ENCODE measurements around the gene CSH1. TPM values are rescaled to one million over a fixed set of nuclear protein-coding genes. Genes with fewer than 3 reads are reported as not detected.

Gene CSH1
- total and polyA plus RNA-seq, 7 experiments from 2014 or later: 8.2 to 11.3 TPM; not detected in 5

DNA sequence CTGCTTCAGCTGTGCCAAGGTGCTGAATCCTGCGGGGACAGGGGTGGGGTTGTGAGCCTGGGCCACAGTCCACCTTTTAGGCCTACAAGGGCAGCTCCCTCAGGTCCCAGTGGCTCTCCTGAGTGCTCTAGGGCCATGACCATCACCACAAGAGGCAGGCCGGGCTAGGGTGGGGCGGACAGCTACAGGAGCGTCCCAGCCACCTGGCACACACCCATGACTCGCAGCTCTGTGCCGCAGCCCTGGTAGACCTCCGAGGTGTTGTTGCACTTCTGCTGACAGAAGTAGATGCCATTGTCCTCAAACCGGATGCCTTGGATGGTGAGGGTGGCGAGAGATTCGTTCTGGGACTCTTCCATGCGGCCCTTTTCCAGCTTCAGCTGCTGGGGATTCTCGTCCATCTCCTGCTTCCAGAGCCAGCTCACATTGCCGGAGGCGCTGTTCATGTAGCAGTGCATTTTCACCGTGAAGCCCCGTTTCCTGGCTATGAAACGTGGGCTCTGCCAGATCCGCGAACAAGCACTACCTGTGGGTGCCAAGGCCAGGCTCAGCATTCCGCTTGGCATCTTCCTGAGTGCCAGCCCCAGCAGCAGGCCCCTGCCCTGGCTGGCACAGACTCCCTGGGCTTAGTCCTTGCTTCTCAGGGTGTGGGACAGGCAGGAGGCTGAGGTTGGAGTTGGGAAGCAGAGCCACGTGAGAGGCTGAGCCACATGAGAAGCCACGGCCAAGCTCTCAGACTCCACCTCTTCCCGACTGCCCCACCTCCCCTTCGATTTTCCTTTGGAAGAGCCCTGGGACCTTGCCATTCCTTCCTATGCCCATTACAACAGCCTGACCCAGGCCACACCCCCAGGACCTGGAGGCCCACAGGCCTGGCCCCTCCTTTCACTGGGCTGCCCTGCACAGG lies 33.7 kb upstream of the CSH1 start:
- H3K4me3 Mint-ChIP-seq: peak overlapping the region in 8 of 10 donors; percentile 88 to 99 (median 95)
- CTCF ChIA-PET: interaction anchor here (1.1 to 3.7 kb wide), 6 partner anchors 11 to 99 kb away, joined by 5 to 20 read pairs (median 10); partner anchors contain the start of gene GH1

DNA sequence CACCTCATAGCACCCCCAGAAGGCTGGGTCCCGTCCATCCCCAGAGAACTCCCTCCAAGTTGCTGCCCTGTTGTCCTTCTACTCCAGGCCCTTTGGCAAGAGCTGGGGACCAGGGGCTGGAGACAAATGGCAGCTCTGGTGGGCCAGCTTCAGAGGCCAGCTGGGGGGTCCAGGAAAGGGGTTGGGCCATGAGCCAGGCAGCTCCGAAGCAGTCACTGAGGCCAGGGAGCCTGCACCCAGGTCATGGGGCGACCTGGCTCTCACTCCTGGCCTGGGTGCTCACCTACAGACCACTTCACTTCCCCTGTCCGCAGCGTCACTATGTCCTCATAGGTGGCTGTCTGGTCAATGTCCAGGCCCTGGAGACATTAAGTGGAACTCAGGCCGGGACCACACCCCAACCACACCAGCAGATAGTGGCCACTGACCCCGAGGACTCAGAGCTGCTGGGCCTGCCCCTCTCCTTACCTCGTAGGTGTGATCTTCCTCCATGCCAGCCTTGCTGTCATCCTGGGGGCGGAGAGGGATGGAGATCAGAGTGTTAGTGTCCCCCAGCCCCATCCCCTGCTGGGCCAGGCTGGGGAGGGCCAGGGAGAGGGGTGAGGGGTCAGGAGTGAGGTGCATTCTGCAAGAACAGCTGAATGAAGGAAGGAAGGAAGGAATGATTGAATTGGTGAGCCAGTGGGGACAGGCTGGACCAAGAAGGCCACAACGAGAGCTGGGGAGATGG lies 32.8 kb upstream of the CSH1 start:
- CTCF ChIA-PET: interaction anchor here (2.2 to 3.7 kb wide), 2 partner anchors 10 to 17 kb away, joined by 7 to 20 read pairs; partner anchors contain the start of gene GH1
- H3K4me1 ChIP-seq (ENCODE audit: control insufficient read depth in 2 of 2, insufficient read depth in 2 of 2, low read length in 2 of 2): peaks cover 13 to 21% of the 10 kb centered on the region in 2 donors

More for the DNA sequence above, 33.7 kb upstream of the CSH1 start:
- POLR2A ChIA-PET: interaction anchor here (1.3 to 3.0 kb wide), 4 partner anchors 11 to 215 kb away, joined by 3 to 17 read pairs (median 10); no protein-coding TSS in a partner anchor
- intact Hi-C loops (cut with micrococcal nuclease): loop anchor here (5.0 kb wide), 3 partner anchors 57 to 97 kb away; no protein-coding TSS in a partner anchor
- no peaks in the 10 kb centered on the region for H3K27me3 Mint-ChIP-seq
- H3K4me1 Mint-ChIP-seq: peaks cover 11 to 28% (median 24%) of the 10 kb centered on the region in 7 donors
- Histone ChIP-seq H3K27ac (ENCODE audit: low read depth, low read length) (peak overlapping the region; percentile 84), H3K4me3 (ENCODE audit: low read length) (no peak overlapping the region), H3K27me3 (ENCODE audit: control insufficient read depth in 2 of 2, insufficient read depth in 2 of 2, low read length in 2 of 2) (no peaks in the 10 kb centered on the region), H3K9me3 (ENCODE audit: control insufficient read depth in 2 of 3, low read length in 3 of 3) (no peaks in the 10 kb centered on the region), H3K4me1 (ENCODE audit: control insufficient read depth in 2 of 2, insufficient read depth in 2 of 2, low read length in 2 of 2) (peaks cover 13 to 21% of the 10 kb centered on the region in 2 donors), H3K36me3 (ENCODE audit: control insufficient read depth in 2 of 3, insufficient read depth in 3 of 3, low read length in 3 of 3) (peaks cover 0 to 28% (median 0%) of the 10 kb centered on the region in 3 experiments)
- DNase-seq (no peak), ATAC-seq (no peak)
- peak overlapping the region in 7 of 9 donors; percentile 65 to 96 (median 93) for H3K27ac Mint-ChIP-seq
- H3K36me3 Mint-ChIP-seq: peaks cover 0 to 10% (median 0%) of the 10 kb centered on the region in 5 donors
- no peaks in the 10 kb centered on the region for H3K9me3 Mint-ChIP-seq

DNA sequence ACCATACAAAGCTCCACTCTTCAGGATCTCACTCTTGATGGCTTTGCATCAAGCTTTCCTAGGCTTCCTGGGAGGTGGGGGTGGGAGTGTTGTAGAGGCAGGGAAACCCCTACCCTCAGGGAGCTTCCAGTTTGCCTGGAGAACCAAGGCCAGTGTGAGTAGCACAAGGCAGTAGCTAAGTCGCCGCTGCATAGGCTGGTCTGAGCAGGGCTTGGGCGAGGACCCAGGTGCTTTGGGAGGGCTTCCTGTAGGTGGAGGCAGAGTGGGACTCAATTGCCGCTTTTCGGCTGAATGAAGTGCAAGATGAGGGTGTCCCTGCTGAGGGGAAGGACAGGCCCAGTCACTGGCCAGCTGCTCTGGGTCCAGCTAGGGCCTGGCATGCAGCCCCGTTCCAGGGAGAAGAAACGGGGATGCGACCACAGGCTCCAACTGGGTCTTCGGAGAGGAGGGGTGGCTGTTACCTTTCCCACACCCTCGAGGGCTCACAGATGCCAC lies 31.8 kb upstream of the CSH1 start:
- Histone ChIP-seq H3K4me1 (ENCODE audit: control insufficient read depth in 2 of 2, insufficient read depth in 2 of 2, low read length in 2 of 2) (peaks cover 13 to 21% of the 10 kb centered on the region in 2 donors), H3K4me3 (ENCODE audit: low read length) (no peak overlapping the region), H3K27me3 (ENCODE audit: control insufficient read depth in 2 of 2, insufficient read depth in 2 of 2, low read length in 2 of 2) (no peaks in the 10 kb centered on the region), H3K9me3 (ENCODE audit: control insufficient read depth in 2 of 3, low read length in 3 of 3) (no peaks in the 10 kb centered on the region), H3K36me3 (ENCODE audit: control insufficient read depth in 2 of 3, insufficient read depth in 3 of 3, low read length in 3 of 3) (peaks cover 0 to 28% (median 0%) of the 10 kb centered on the region in 3 experiments), H3K27ac (ENCODE audit: low read depth, low read length) (no peak overlapping the region)
- ChIA-PET POLR2A (no interaction called here), CTCF (interaction anchor here (2.2 to 3.7 kb wide), 2 partner anchors 9 to 16 kb away, joined by 7 to 20 read pairs; partner anchors contain the start of gene GH1)
- H3K36me3 Mint-ChIP-seq: peaks cover 0 to 10% (median 0%) of the 10 kb centered on the region in 5 donors
- peaks cover 11 to 26% (median 24%) of the 10 kb centered on the region in 7 donors for H3K4me1 Mint-ChIP-seq
- DNase-seq (no peak), ATAC-seq (no peak)
- no peaks in the 10 kb centered on the region for H3K9me3 Mint-ChIP-seq
- peak overlapping the region in 1 of 10 donors; percentile 12 for H3K4me3 Mint-ChIP-seq
- H3K27ac Mint-ChIP-seq: peak overlapping the region in 1 of 9 donors; percentile 69
- intact Hi-C loops (cut with micrococcal nuclease): no loop called here
- no peaks in the 10 kb centered on the region for H3K27me3 Mint-ChIP-seq

More for the DNA sequence above, 32.8 kb upstream of the CSH1 start:
- intact Hi-C loops (cut with micrococcal nuclease): no loop called here
- Mint-ChIP-seq H3K27me3 (no peaks in the 10 kb centered on the region), H3K36me3 (peaks cover 0 to 10% (median 0%) of the 10 kb centered on the region in 5 donors), H3K27ac (peak overlapping the region in 3 of 9 donors; percentile 19 to 77 (median 49)), H3K9me3 (no peaks in the 10 kb centered on the region), H3K4me1 (peaks cover 11 to 28% (median 24%) of the 10 kb centered on the region in 7 donors), H3K4me3 (peak overlapping the region in 3 of 10 donors; percentile 16 to 58 (median 40))
- Histone ChIP-seq H3K9me3 (ENCODE audit: control insufficient read depth in 2 of 3, low read length in 3 of 3) (no peaks in the 10 kb centered on the region), H3K36me3 (ENCODE audit: control insufficient read depth in 2 of 3, insufficient read depth in 3 of 3, low read length in 3 of 3) (peaks cover 0 to 28% (median 0%) of the 10 kb centered on the region in 3 experiments), H3K4me3 (ENCODE audit: low read length) (no peak overlapping the region), H3K27me3 (ENCODE audit: control insufficient read depth in 2 of 2, insufficient read depth in 2 of 2, low read length in 2 of 2) (no peaks in the 10 kb centered on the region), H3K27ac (ENCODE audit: low read depth, low read length) (no peak overlapping the region)
- POLR2A ChIA-PET: no interaction called here
- no peak for DNase-seq
- ATAC-seq: no peak

DNA sequence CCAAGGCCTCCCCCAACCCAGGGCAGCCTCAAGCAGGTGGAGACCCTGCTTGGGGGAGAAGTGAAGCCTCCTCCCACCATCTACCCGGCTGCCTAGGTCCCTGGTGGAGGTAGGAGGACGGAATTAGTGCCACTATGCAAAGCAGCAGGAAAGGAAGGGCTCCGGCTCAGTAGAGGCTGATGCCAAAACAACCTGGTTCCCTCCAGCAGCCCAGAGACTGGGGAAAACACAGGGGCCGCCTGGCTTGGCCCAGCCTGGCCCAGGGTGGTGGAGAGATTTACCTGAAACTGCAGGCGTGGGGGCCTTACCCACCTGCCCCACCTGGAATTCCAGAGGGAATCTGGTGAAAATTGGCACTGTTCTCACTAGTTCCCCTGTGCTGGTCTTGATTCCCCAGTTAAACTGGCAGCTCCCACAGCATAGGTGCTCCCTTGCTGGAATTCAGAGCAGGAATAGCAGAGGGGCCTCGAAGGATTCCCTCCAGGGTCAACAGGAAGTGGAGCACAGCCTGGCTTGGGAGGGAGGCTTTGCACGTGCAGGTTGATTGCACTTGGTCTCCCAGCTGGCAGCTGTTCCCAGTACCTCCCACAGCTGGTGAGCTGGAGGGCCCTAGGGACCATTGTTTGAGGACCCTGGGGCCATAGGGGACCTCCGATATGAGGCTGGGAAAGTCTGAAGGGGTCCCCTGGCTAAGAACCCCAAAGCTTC lies 31.2 kb upstream of the CSH1 start:
- Mint-ChIP-seq H3K4me1 (peaks cover 8 to 21% (median 19%) of the 10 kb centered on the region in 7 donors), H3K27ac (peak overlapping the region in 1 of 9 donors; percentile 73), H3K9me3 (no peaks in the 10 kb centered on the region), H3K36me3 (peaks cover 0 to 10% (median 0%) of the 10 kb centered on the region in 5 donors), H3K4me3 (no peak overlapping the region), H3K27me3 (no peaks in the 10 kb centered on the region)
- peaks cover 0 to 28% (median 0%) of the 10 kb centered on the region in 3 experiments for H3K36me3 ChIP-seq (ENCODE audit: control insufficient read depth in 2 of 3, insufficient read depth in 3 of 3, low read length in 3 of 3)
- CTCF ChIA-PET: interaction anchor here (2.2 to 3.7 kb wide), 2 partner anchors 8 to 15 kb away, joined by 7 to 20 read pairs; partner anchors contain the start of gene GH1
- POLR2A ChIA-PET: no interaction called here
- H3K27ac ChIP-seq (ENCODE audit: low read depth, low read length): no peak overlapping the region
- intact Hi-C loops (cut with micrococcal nuclease): no loop called here
- peaks cover 12 to 18% of the 10 kb centered on the region in 2 donors for H3K4me1 ChIP-seq (ENCODE audit: control insufficient read depth in 2 of 2, insufficient read depth in 2 of 2, low read length in 2 of 2)
- DNase-seq (no peak), ATAC-seq (no peak)
- no peaks in the 10 kb centered on the region for H3K9me3 ChIP-seq (ENCODE audit: control insufficient read depth in 2 of 3, low read length in 3 of 3)
- no peak overlapping the region for H3K4me3 ChIP-seq (ENCODE audit: low read length)
- no peaks in the 10 kb centered on the region for H3K27me3 ChIP-seq (ENCODE audit: control insufficient read depth in 2 of 2, insufficient read depth in 2 of 2, low read length in 2 of 2)

DNA sequence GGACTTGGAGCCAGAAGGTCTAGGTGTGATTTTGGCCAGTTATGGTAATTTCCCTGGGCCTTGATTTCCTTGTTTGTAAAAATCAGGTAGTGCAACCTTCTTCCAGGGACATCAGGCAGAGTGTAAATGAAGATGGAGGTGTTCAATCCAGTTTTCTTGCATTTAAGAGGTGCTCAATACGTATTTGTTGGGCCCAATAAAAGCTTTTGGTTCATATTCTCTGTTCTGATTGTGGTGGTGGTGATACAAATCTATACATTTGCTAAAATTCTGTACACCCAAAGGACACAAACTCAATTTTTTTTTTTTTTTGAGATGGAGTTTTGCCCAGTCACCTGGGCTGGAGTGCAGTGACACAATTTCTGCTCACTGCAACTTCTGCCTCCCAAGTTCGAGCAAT lies 29.8 kb upstream of the CSH1 start:
- Mint-ChIP-seq H3K9me3 (no peaks in the 10 kb centered on the region), H3K27me3 (peaks cover 0 to 4% (median 0%) of the 10 kb centered on the region in 5 donors), H3K27ac (peak overlapping the region in 1 of 9 donors; percentile 13), H3K4me3 (no peak overlapping the region), H3K36me3 (peaks cover 0 to 10% (median 0%) of the 10 kb centered on the region in 5 donors), H3K4me1 (peaks cover 0 to 14% (median 7%) of the 10 kb centered on the region in 7 donors)
- H3K36me3 ChIP-seq (ENCODE audit: control insufficient read depth in 2 of 3, insufficient read depth in 3 of 3, low read length in 3 of 3): peaks cover 0 to 28% (median 0%) of the 10 kb centered on the region in 3 experiments
- POLR2A ChIA-PET: interaction anchor here (0.7 to 1.2 kb wide), 3 partner anchors 35 to 153 kb away, joined by 4 to 6 read pairs (median 4); no protein-coding TSS in a partner anchor
- no peaks in the 10 kb centered on the region for H3K9me3 ChIP-seq (ENCODE audit: control insufficient read depth in 2 of 3, low read length in 3 of 3)
- no peaks in the 10 kb centered on the region for H3K27me3 ChIP-seq (ENCODE audit: control insufficient read depth in 2 of 2, insufficient read depth in 2 of 2, low read length in 2 of 2)
- CTCF ChIA-PET: interaction anchor here (0.9 to 1.4 kb wide), 2 partner anchors 103 to 208 kb away, joined by 3 to 4 read pairs; no protein-coding TSS in a partner anchor
- DNase-seq (no peak), ATAC-seq (no peak)
- H3K4me3 ChIP-seq (ENCODE audit: low read length): no peak overlapping the region
- H3K4me1 ChIP-seq (ENCODE audit: control insufficient read depth in 2 of 2, insufficient read depth in 2 of 2, low read length in 2 of 2): peaks cover 6 to 7% of the 10 kb centered on the region in 2 donors
- intact Hi-C loops (cut with micrococcal nuclease): no loop called here
- no peak overlapping the region for H3K27ac ChIP-seq (ENCODE audit: low read depth, low read length)

All from naive thymus-derived CD4-positive, alpha-beta T cell (primary cell).